Adrenal gland (tissue), 12 donors: ENCODE results near the gene ENTHD1. TPM values are rescaled to one million over a fixed set of nuclear protein-coding genes. Genes with fewer than 3 reads are reported as not detected.

ENCODE experiments used
- DNase-seq, 7 donors: peaks; one replicate each; pipeline ENCODE4 v3.0.0-alpha.2; 2019 to 2020
- H3K27ac ChIP-seq, 5 donors: fragments of 200-600 bp; sonication (generic) in 4 of 5; 1 replicate in 3 of 5; 2 replicates in 2 of 5; pipeline versions ENCODE4 v1.5.1 to v1.8.0; 2016 to 2020; ENCODE audit warnings: mild to moderate bottlenecking in 1 of 5
- H3K27me3 ChIP-seq: fragments of 200-600 bp; 2 replicates; pipeline ENCODE4 v1.8.0; 2021
- H3K36me3 ChIP-seq, 2 donors: fragments of 200-600 bp; replicated peaks in 1 of 2; 1 replicate in 1 of 2; 2 replicates in 1 of 2; pipeline versions ENCODE4 v1.5.1 to v1.8.0; 2018 to 2022
- H3K4me1 ChIP-seq, 2 donors: fragments of 200-600 bp; replicated peaks in 1 of 2; 1 replicate in 1 of 2; 2 replicates in 1 of 2; pipeline versions ENCODE4 v1.5.1 to v1.8.0; 2018 to 2021
- H3K4me3 ChIP-seq, 4 donors: fragments of 200-600 bp; sonication (generic) in 3 of 4; one replicate each; pipeline ENCODE4 v1.5.1; 2016 to 2018
- H3K9me3 ChIP-seq, 3 donors: fragments of 200-600 bp; sonication (generic) in 1 of 3; replicated peaks in 1 of 3; 1 replicate in 2 of 3; 2 replicates in 1 of 3; pipeline versions ENCODE4 v1.5.1 to v1.8.0; 2016 to 2021
- POLR2A ChIP-seq, 2 donors: fragments of 450-650 bp; IDR thresholded peaks; one replicate each; pipeline ENCODE4 v1.6.1; 2017; ENCODE audit warnings: antibody characterized with exemption in 2 of 2, mild to moderate bottlenecking in 2 of 2, moderate library complexity in 1 of 2
- WGBS, 4 donors: extraction: QIAGEN DNeasy Blood & Tissue Kit in 2 of 4; methylation state at CpG; one replicate each; pipeline versions ENCODE4 v1.1.5 to v1.1.7; 2013 to 2017; 5-methylcytosine and 5-hydroxymethylcytosine counted together
- intact Hi-C, 2 donors: fragments of 100-400 bp; cut with DNase I; formaldehyde crosslinking; loops; one replicate each; pipeline versions ENCODE4 v1.14.1 to v1.15.0; 2022 to 2023
- polyA plus RNA-seq, 3 donors: library from polyadenylated mRNA; stranded (reverse); fragments of 200-250 nt in 2 of 3; fragments of 350-450 nt in 1 of 3; fragmentation: Illumina TruSeq in 1 of 3; extraction: RNeasy Lipid Tissue Mini Kit (QIAGEN cat#74804) in 1 of 3; gene quantifications; one replicate each; pipeline ENCODE4 v1.2.3, GENCODE V29; 2013 to 2014
- total RNA-seq, 9 donors: library from RNA; depleted of rRNA in 4 of 9; stranded (reverse); fragments of >200 nt in 4 of 9; fragments of 120-200 nt in 1 of 9; fragmentation: NEBNext Ultra II Directional in 1 of 9; extraction: Animal tissue kit (Norgen Biotek cat#: 25700) in 1 of 9; gene quantifications; one replicate each; pipeline versions ENCODE4 v1.1.0 to v1.2.4, GENCODE V29; 2013 to 2023
- TF ChIP-seq, protein P1 (sequence below), 6 experiments: fragments of 450-650 bp in 4 of 6; fragments of 200-600 bp in 2 of 6; sonication (generic) in 1 of 6; IDR thresholded peaks; 1 replicate in 5 of 6; 2 replicates in 1 of 6; pipeline versions ENCODE4 v1.5.1 to v1.8.0; 2016 to 2021; ENCODE audit warnings: antibody characterized with exemption in 6 of 6, mild to moderate bottlenecking in 2 of 6, moderate library complexity in 1 of 6
- donor health status: healthy with polysubstance abuse.
- donor health status: Bipolar disorder and iron deficiency.
- donor health status: DM: yes; HTN: yes; CAD: no.
- donor health status: DM: no; HTN: no; CAD: no.
- donor health status: DM: no; HTN: no; CAD: no.
- donor health status: DM: yes; HTN: yes; CAD: no.

ENTHD1 gene
- total and polyA plus RNA-seq, 12 donors = 0.07 TPM; not detected in 11

DNA sequence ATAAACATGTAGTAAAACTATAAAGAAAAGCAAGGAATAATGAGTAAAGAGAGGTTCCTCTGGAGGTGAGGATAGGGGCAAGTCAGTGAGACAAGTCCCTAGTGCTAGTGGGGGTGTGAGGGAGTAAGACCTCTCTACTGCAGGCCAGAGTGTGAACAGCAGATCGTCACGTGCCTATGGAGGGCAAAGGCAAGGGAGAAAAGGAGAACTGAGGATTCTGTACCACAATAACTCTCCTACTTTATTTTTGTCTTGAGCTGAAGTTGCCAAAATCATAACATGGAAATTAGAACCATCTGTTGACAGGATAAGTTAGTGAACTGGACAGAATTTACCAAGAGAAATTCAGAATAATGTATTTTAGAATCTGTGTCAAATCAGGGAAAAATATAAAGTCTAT lies 77.6 kb downstream of the ENTHD1 start:
- TF ChIP-seq, protein P1, sequence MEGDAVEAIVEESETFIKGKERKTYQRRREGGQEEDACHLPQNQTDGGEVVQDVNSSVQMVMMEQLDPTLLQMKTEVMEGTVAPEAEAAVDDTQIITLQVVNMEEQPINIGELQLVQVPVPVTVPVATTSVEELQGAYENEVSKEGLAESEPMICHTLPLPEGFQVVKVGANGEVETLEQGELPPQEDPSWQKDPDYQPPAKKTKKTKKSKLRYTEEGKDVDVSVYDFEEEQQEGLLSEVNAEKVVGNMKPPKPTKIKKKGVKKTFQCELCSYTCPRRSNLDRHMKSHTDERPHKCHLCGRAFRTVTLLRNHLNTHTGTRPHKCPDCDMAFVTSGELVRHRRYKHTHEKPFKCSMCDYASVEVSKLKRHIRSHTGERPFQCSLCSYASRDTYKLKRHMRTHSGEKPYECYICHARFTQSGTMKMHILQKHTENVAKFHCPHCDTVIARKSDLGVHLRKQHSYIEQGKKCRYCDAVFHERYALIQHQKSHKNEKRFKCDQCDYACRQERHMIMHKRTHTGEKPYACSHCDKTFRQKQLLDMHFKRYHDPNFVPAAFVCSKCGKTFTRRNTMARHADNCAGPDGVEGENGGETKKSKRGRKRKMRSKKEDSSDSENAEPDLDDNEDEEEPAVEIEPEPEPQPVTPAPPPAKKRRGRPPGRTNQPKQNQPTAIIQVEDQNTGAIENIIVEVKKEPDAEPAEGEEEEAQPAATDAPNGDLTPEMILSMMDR (IDR thresholded peaks at IDR 0.05) = no peak
- TF ChIP-seq POLR2A (IDR thresholded peaks at IDR 0.05) = no peak

DNA sequence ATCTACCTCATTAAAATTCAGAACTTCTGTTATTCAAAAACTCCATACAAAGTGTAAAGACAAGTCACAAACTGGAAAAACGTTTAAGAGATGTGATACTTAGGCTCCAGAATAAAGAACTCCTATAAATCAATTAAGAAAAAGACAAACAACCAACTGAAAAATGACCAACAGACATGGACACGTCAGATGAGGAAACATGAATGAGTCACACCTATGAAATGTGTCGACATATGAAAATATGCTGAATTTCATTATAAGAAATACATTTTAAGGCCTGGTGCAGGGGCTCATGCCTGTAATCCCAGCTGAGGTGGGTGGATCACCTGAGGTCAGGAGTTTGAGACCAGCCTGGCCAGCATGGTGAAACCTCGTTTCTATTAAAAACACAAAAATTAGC lies 78.7 kb downstream of the ENTHD1 start:
- intact Hi-C loops = no loop called here
- Histone ChIP-seq H3K27me3 (peaks cover 28% of the 10 kb centered on the region), H3K36me3 (no peaks in the 10 kb centered on the region), H3K9me3 (no peaks in the 10 kb centered on the region), H3K4me3 (no peak overlapping the region), H3K4me1 (peaks cover 0 to under 1% of the 10 kb centered on the region in 2 donors), H3K27ac (no peak overlapping the region)
- no peak for TF ChIP-seq POLR2A (IDR thresholded peaks at IDR 0.05)
- TF ChIP-seq, protein P1 (IDR thresholded peaks at IDR 0.05) = no peak
- no peak for DNase-seq
- 52 to 65% (median 61%) methylated on average over 4 of the region's 4 CpGs for WGBS, 4 donors

More for the DNA sequence above, 77.6 kb downstream of the ENTHD1 start:
- peaks cover 19% of the 10 kb centered on the region for H3K27me3 ChIP-seq
- H3K27ac ChIP-seq = no peak overlapping the region
- intact Hi-C loops = no loop called here
- H3K9me3 ChIP-seq = no peaks in the 10 kb centered on the region
- WGBS, 4 donors = 35 to 53% (median 46%) methylated on average over 2 of the region's 2 CpGs
- DNase-seq = no peak
- no peak overlapping the region for H3K4me3 ChIP-seq
- H3K36me3 ChIP-seq = no peaks in the 10 kb centered on the region
- peaks cover 0 to 8% of the 10 kb centered on the region in 2 donors for H3K4me1 ChIP-seq

DNA sequence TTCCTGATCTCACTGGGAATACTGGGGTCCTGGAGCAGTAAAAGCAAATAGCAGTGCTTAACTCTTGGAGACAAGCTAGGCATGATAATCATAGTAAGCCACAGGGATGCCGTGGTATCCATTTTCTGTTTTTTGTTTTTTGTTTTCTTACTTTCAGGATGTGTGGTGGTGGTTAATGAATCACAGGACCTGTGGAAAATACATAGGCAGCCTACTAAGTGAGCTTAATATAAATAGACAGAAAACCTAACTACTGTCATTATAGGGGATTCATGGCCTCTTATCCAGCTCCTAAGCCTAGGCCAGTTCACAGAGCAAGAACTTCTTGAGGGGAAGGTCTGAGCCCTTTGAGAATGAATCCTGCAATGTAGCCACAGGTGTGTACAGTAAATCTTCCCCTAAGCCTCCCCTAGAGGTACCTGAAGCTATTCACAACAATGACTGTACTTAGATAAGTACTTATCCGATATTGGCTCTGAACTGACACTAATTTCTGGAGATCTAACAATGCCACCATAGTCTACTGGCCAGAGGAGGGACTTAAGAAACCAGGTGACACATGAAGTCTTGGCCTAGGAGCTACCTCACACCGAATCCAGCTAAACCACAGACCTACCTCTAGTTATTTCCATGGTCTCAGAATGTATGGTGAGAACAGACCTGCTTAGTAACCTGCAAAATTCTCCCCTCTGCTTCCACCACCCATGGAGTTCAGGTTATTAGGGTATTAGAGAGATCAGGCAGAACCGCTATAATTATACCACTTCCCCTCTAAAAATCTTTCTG lies 83.6 kb downstream of the ENTHD1 start:
- TF ChIP-seq POLR2A (IDR thresholded peaks at IDR 0.05) = no peak
- TF ChIP-seq, protein P1 (IDR thresholded peaks at IDR 0.05) = no peak
- Histone ChIP-seq H3K36me3 (no peaks in the 10 kb centered on the region), H3K9me3 (no peaks in the 10 kb centered on the region), H3K27ac (no peak overlapping the region), H3K27me3 (peaks cover 36% of the 10 kb centered on the region), H3K4me3 (no peak overlapping the region), H3K4me1 (no peaks in the 10 kb centered on the region)
- DNase-seq = no peak
- intact Hi-C loops = loop anchor here in 1 of 2 donors (10.0 kb wide), 1 partner anchor 255 kb away; no protein-coding TSS in a partner anchor
- 64 to 83% (median 77%) methylated on average over 4 of the region's 4 CpGs for WGBS, 4 donors

DNA sequence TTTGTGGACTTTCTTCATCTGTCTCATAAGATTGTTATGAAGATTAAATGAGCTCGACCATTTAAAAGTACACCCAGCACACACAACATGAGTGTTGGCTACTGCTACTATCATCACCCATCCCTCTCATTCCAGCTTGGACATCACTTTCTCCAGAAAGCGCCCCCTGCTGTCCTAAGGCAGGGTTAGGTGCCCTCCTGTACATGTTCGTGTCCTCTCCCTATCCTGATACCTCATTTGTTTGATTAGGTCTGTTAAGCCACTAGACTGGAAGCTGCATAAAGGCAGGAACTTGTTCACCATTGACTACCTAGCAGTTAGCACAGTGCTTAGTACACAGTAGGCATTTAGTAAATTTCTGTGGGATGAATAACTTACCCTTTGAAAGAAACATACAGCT lies 85.5 kb downstream of the ENTHD1 start:
- H3K4me3 ChIP-seq = no peak overlapping the region
- H3K9me3 ChIP-seq = no peaks in the 10 kb centered on the region
- peak in 5 of 7 donors; percentile 25 to 68 (median 46) for DNase-seq
- TF ChIP-seq, protein P1 (IDR thresholded peaks at IDR 0.05) = peak in 4 of 6 experiments; percentile 19 to 47 (median 36)
- TF ChIP-seq POLR2A (IDR thresholded peaks at IDR 0.05) = no peak
- 24 to 36% (median 32%) methylated on average over 3 of the region's 3 CpGs for WGBS, 4 donors
- H3K36me3 ChIP-seq = no peaks in the 10 kb centered on the region
- peaks cover 46% of the 10 kb centered on the region for H3K27me3 ChIP-seq
- intact Hi-C loops = loop anchor here in 1 of 2 donors (10.0 kb wide), 1 partner anchor 253 kb away; no protein-coding TSS in a partner anchor
- H3K4me1 ChIP-seq = no peaks in the 10 kb centered on the region
- no peak overlapping the region for H3K27ac ChIP-seq
